Nephron (organoid): ENCODE measurements around the gene ACAP3.

ENCODE experiments used
- H3K27ac Mint-ChIP-seq, 3 experiments: 2 replicates each; pipeline ENCODE4 v1.8.0; 2020; ENCODE audit warnings: mixed read lengths in 3 of 3, mild to moderate bottlenecking in 2 of 3, moderate library complexity in 1 of 3
- H3K27me3 Mint-ChIP-seq: 2 replicates; pipeline ENCODE4 v1.8.0; 2021; ENCODE audit warnings: low read depth, mild to moderate bottlenecking, moderate library complexity, mixed read lengths
- H3K36me3 Mint-ChIP-seq: 2 replicates; pipeline ENCODE4 v1.8.0; 2020; ENCODE audit warnings: low read depth, mixed read lengths
- H3K4me1 Mint-ChIP-seq: 2 replicates; pipeline ENCODE4 v1.8.0; 2020; ENCODE audit warnings: mixed read lengths
- H3K4me3 Mint-ChIP-seq, 3 experiments: 2 replicates each; pipeline ENCODE4 v1.8.0; 2020; ENCODE audit warnings: mild to moderate bottlenecking in 3 of 3, mixed read lengths in 3 of 3, moderate library complexity in 2 of 3
- H3K9me3 Mint-ChIP-seq: 2 replicates; pipeline ENCODE4 v1.8.0; 2020; ENCODE audit warnings: mixed read lengths
- CTCF ChIP-seq, 3 experiments: fragments of 200-600 bp; sonication (generic); IDR thresholded peaks; one replicate each; pipeline ENCODE4 v1.5.0; 2021; ENCODE audit warnings: antibody characterized with exemption in 3 of 3; ENCODE audit not compliant: unreplicated experiment in 3 of 3

The ACAP3 gene

GRCh38 chr1:1341549-1342021 is 33.9 kb upstream of the ACAP3 start:
- Mint-ChIP-seq H3K27ac (no peak overlapping the region), H3K4me1 (no peaks in the 10 kb centered on the region)
- TF ChIP-seq CTCF (IDR thresholded peaks at IDR 0.05; ENCODE audit: unreplicated experiment in 3 of 3): no peak

GRCh38 chr1:1340791-1341548 is 33.2 kb upstream of the ACAP3 start:
- no peak for TF ChIP-seq CTCF (IDR thresholded peaks at IDR 0.05; ENCODE audit: unreplicated experiment in 3 of 3)
- H3K27me3 Mint-ChIP-seq: no peaks in the 10 kb centered on the region
- H3K27ac Mint-ChIP-seq: no peak overlapping the region
- no peak overlapping the region for H3K4me3 Mint-ChIP-seq
- peaks cover 10% of the 10 kb centered on the region for H3K36me3 Mint-ChIP-seq
- no peaks in the 10 kb centered on the region for H3K9me3 Mint-ChIP-seq
- no peaks in the 10 kb centered on the region for H3K4me1 Mint-ChIP-seq

More at GRCh38 chr1:1341549-1342021, 33.9 kb upstream of the ACAP3 start:
- Mint-ChIP-seq H3K9me3 (no peaks in the 10 kb centered on the region), H3K36me3 (peaks cover 10% of the 10 kb centered on the region), H3K4me3 (no peak overlapping the region), H3K27me3 (no peaks in the 10 kb centered on the region)

GRCh38 chr1:1340185-1340584 is 32.5 kb upstream of the ACAP3 start:
- Mint-ChIP-seq H3K4me3 (no peak overlapping the region), H3K27me3 (no peaks in the 10 kb centered on the region), H3K9me3 (no peaks in the 10 kb centered on the region), H3K4me1 (no peaks in the 10 kb centered on the region), H3K27ac (no peak overlapping the region), H3K36me3 (peaks cover 10% of the 10 kb centered on the region)
- TF ChIP-seq CTCF (IDR thresholded peaks at IDR 0.05; ENCODE audit: unreplicated experiment in 3 of 3): no peak

GRCh38 chr1:1338278-1338677 is 30.5 kb upstream of the ACAP3 start:
- no peaks in the 10 kb centered on the region for H3K9me3 Mint-ChIP-seq
- H3K27ac Mint-ChIP-seq: no peak overlapping the region
- H3K4me3 Mint-ChIP-seq: no peak overlapping the region
- peaks cover 10% of the 10 kb centered on the region for H3K36me3 Mint-ChIP-seq
- H3K27me3 Mint-ChIP-seq: no peaks in the 10 kb centered on the region
- no peak for TF ChIP-seq CTCF (IDR thresholded peaks at IDR 0.05; ENCODE audit: unreplicated experiment in 3 of 3)
- H3K4me1 Mint-ChIP-seq: no peaks in the 10 kb centered on the region

GRCh38 chr1:1337793-1338147 is 30.0 kb upstream of the ACAP3 start:
- no peak for TF ChIP-seq CTCF (IDR thresholded peaks at IDR 0.05; ENCODE audit: unreplicated experiment in 3 of 3)
- H3K4me3 Mint-ChIP-seq: no peak overlapping the region
- peaks cover 10% of the 10 kb centered on the region for H3K36me3 Mint-ChIP-seq
- H3K27ac Mint-ChIP-seq: no peak overlapping the region
- no peaks in the 10 kb centered on the region for H3K9me3 Mint-ChIP-seq
- no peaks in the 10 kb centered on the region for H3K4me1 Mint-ChIP-seq
- H3K27me3 Mint-ChIP-seq: no peaks in the 10 kb centered on the region
